ENCODE measurements around the gene RASGRP4. TPM values are rescaled to one million over a fixed set of nuclear protein-coding genes. Genes with fewer than 3 reads are reported as not detected.
"Not testable (repeated sequence)": the region's sequence is repeated elsewhere in the genome, so short reads cannot be mapped to it uniquely, and the experiment has no call there.

RASGRP4 gene
- total and polyA plus RNA-seq, 11 donors = 0.51 to 6.7 (median 1.1) TPM

DNA sequence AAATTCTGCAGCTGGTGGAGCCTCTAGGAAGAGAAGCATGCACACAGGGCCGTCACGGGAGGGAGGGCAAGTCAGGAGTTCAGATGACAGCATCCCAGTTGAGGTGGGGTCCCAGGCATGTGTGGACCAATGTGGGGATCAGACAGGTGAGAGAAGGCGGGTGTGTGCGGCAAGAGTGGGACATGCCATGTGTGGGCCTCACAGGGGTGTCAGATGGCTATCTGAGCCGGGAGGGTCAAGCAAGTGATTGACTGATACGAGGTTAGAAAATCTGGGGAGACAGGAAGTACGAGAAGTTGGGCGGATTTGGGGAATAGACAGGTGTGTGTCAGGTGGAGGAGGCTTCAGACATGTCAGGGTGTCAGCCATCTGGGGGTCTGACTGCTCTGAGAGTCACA, 8.9 kb downstream of the RASGRP4 start:
- Histone ChIP-seq H3K4me1 (peaks cover 0 to 16% (median 8%) of the 10 kb centered on the region in 12 donors), H3K27ac (peak overlapping the region in 2 of 12 donors; percentile 33 to 52), H3K36me3 (no peaks in the 10 kb centered on the region), H3K9me3 (no peaks in the 10 kb centered on the region), H3K27me3 (peaks cover 0 to 18% (median 0%) of the 10 kb centered on the region in 9 donors), H3K4me3 (no peak overlapping the region)
- ATAC-seq (no peak), DNase-seq (no peak)
- intact Hi-C loops (cut with DNase I) = loop anchor here in 1 of 10 donors (10.0 kb wide), 1 partner anchor 538 kb away; no protein-coding TSS in a partner anchor
- no peak for TF ChIP-seq POLR2A (IDR thresholded peaks at IDR 0.05)
- TF ChIP-seq, protein P1, sequence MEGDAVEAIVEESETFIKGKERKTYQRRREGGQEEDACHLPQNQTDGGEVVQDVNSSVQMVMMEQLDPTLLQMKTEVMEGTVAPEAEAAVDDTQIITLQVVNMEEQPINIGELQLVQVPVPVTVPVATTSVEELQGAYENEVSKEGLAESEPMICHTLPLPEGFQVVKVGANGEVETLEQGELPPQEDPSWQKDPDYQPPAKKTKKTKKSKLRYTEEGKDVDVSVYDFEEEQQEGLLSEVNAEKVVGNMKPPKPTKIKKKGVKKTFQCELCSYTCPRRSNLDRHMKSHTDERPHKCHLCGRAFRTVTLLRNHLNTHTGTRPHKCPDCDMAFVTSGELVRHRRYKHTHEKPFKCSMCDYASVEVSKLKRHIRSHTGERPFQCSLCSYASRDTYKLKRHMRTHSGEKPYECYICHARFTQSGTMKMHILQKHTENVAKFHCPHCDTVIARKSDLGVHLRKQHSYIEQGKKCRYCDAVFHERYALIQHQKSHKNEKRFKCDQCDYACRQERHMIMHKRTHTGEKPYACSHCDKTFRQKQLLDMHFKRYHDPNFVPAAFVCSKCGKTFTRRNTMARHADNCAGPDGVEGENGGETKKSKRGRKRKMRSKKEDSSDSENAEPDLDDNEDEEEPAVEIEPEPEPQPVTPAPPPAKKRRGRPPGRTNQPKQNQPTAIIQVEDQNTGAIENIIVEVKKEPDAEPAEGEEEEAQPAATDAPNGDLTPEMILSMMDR (IDR thresholded peaks at IDR 0.05) = no peak
- WGBS, 4 donors = 81 to 91% (median 88%) methylated on average over 8 of the region's 8 CpGs

DNA sequence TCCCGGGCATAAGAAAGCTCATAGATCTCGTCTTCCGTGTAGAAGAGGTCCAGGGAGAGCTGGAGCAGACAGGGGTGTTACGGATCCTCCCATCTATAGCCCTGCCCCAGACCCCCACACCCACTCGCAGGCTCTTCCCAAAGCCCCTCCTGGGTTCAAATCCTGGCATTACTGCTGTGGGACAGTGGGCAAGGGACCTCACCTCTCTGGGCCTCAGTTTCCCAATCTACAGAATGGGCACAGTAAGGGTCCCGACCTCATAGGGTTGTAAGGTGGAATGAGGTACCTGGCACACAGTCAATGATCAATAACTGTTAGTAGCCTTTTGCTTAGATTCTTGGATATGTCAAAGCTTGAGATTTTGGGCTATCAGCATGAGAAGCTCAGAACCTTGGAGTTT, 12.6 kb downstream of the RASGRP4 start:
- Histone ChIP-seq H3K4me3 (no peak overlapping the region), H3K9me3 (no peaks in the 10 kb centered on the region), H3K27me3 (peaks cover 0 to 9% (median 0%) of the 10 kb centered on the region in 9 donors), H3K36me3 (peaks cover 0 to 5% (median 0%) of the 10 kb centered on the region in 9 donors), H3K27ac (no peak overlapping the region), H3K4me1 (peaks cover 0 to 12% (median 8%) of the 10 kb centered on the region in 12 donors)
- DNase-seq (no peak), ATAC-seq (no peak)
- 90 to 96% (median 92%) methylated on average over 6 of the region's 6 CpGs for WGBS, 4 donors
- TF ChIP-seq, protein P1 (IDR thresholded peaks at IDR 0.05) = no peak
- TF ChIP-seq POLR2A (IDR thresholded peaks at IDR 0.05) = no peak
- intact Hi-C loops (cut with DNase I) = loop anchor here in 1 of 10 donors (10.0 kb wide), 1 partner anchor 541 kb away; no protein-coding TSS in a partner anchor

DNA sequence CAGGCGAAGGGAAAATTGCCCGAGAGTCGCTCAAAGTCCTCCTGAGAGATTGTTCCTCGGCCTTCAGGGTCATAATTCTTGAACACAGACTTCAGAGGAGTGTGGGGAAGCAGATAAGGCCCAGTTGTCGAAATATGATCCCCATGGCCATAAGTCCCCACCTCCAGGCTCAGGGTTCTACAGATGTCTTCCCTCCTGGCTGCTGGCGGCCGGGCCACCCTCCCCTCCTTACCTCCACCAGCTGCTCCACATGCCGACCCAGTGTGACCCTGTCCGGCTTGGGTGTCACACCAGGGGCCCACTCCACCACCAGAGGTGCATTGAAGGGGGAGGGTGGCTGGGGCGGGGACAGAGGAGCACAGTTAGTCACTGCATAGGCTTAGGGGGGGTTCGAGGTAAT, 13.1 kb downstream of the RASGRP4 start:
- no peak overlapping the region for H3K4me3 ChIP-seq
- no peak overlapping the region for H3K27ac ChIP-seq
- intact Hi-C loops (cut with DNase I) = loop anchor here in 1 of 10 donors (10.0 kb wide), 1 partner anchor 542 kb away; no protein-coding TSS in a partner anchor
- peaks cover 0 to 8% (median 5%) of the 10 kb centered on the region in 12 donors for H3K4me1 ChIP-seq
- H3K9me3 ChIP-seq = no peaks in the 10 kb centered on the region
- DNase-seq = no peak
- H3K36me3 ChIP-seq = peaks cover 0 to 9% (median 0%) of the 10 kb centered on the region in 9 donors
- 75 to 85% (median 79%) methylated on average over 11 of the region's 11 CpGs for WGBS, 4 donors
- TF ChIP-seq, protein P1 (IDR thresholded peaks at IDR 0.05) = no peak
- TF ChIP-seq POLR2A (IDR thresholded peaks at IDR 0.05) = no peak
- no peak for ATAC-seq
- peaks cover 0 to 4% (median 0%) of the 10 kb centered on the region in 9 donors for H3K27me3 ChIP-seq

DNA sequence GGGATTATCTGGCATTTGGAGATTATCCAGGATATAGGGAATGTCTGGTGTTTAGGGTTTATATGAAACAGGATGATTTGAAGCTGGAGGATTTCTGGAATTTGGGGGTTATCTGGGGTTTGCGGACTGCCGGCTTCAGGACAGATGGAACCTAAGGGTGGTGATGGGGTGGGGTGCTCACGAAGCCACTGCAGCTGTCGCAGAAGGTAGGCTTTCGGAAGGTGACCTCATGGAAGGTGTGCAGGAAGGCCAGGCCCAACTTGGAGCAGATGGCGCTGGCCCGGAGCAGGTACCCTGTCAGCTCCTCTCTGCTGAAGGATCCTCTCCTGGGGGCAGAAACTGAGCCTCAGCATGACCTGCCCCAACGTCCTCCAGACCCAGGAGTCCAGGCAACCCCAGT, 13.5 kb downstream of the RASGRP4 start:
- 90 to 95% (median 91%) methylated on average over 5 to 8 of the region's 8 CpGs for WGBS, 4 donors
- no peak for TF ChIP-seq POLR2A (IDR thresholded peaks at IDR 0.05)
- ATAC-seq (no peak), DNase-seq (no peak)
- Histone ChIP-seq H3K4me3 (no peak overlapping the region), H3K4me1 (peaks cover 0 to 4% (median 1%) of the 10 kb centered on the region in 12 donors), H3K27me3 (no peaks in the 10 kb centered on the region), H3K27ac (no peak overlapping the region), H3K9me3 (no peaks in the 10 kb centered on the region), H3K36me3 (peaks cover 0 to 12% (median 0%) of the 10 kb centered on the region in 9 donors)
- intact Hi-C loops (cut with DNase I) = loop anchor here in 1 of 10 donors (10.0 kb wide), 1 partner anchor 542 kb away; no protein-coding TSS in a partner anchor

DNA sequence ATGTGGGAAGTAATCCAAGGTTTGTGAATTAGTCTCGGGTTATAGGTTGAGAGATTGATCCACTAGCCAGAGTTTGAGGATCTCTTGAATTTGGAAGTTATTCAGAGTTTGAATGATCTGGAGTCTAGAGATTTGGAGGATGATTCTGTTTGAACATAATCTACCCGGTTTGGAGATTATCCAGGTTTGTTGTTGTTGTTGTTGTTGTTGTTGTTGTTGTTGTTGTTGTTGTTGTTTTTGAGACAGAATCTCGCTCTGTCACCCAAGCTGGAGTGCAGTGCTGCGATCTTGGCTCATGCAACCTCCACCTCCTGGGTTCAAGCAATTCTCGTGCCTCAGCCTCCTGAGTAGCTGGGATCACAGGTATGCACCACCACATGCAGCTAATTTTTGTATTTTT, 14.1 kb downstream of the RASGRP4 start:
- not testable (repeated sequence) for H3K9me3 ChIP-seq, H3K4me1 ChIP-seq, DNase-seq, H3K27me3 ChIP-seq, ATAC-seq, H3K27ac ChIP-seq, H3K4me3 ChIP-seq
- intact Hi-C loops (cut with DNase I) = loop anchor here in 1 of 10 donors (10.0 kb wide), 1 partner anchor 543 kb away; no protein-coding TSS in a partner anchor
- H3K36me3 ChIP-seq = peaks cover 0 to 17% (median 5%) of the 10 kb centered on the region in 9 donors
- WGBS, 4 donors = 90 to 93% (median 92%) methylated on average over 5 of the region's 5 CpGs
